Mammary epithelial cell (primary cell): Measurements from ENCODE around the gene ACOD1.

Experiments
- CTCF ChIP-seq, 2 donors: IDR thresholded peaks in 1 of 2; conservative IDR thresholded peaks in 1 of 2; 2 replicates each; pipeline ENCODE4 v1.5.1; 2011 to 2012; ENCODE audit warnings: inconsistent platforms in 2 of 2, low read length in 2 of 2, mild to moderate bottlenecking in 2 of 2, control low read depth in 1 of 2, low read depth in 1 of 2; ENCODE audit not compliant: insufficient read depth in 1 of 2; ENCODE audit errors: extremely low read depth in 1 of 2
- EZH2 ChIP-seq: IDR thresholded peaks from 2 replicates; pipeline ENCODE4 v1.6.1; 2012; ENCODE audit warnings: low read length, inconsistent platforms, borderline replicate concordance

- TF ChIP-seq CTCF (conservative IDR thresholded peaks at IDR 0.05 in 1 of 2, IDR thresholded peaks at IDR 0.05 in 1 of 2; ENCODE audit: extremely low read depth in 1 of 2, insufficient read depth in 1 of 2, low read depth in 1 of 2, low read length in 2 of 2): no peak
- TF ChIP-seq EZH2: no peak
Measured at GRCh38 chr13:76969488-76970365, 21.4 kb downstream of the ACOD1 start.
